Neural cell (in vitro differentiated cells): ENCODE results near the gene PTPRN2. TPM values are rescaled to one million over a fixed set of nuclear protein-coding genes. Genes with fewer than 3 reads are reported as not detected.
"Not testable (repeated sequence)": the region's sequence is repeated elsewhere in the genome, so short reads cannot be mapped to it uniquely, and the experiment has no call there.

Source experiments
- H2AFZ ChIP-seq: fragments of 200-600, 300-800 bp; sonication (generic), shearing (Covaris generic); 2 replicates; pipeline ENCODE4 v1.6.0; 2014; ENCODE audit warnings: low read depth, mild to moderate bottlenecking, antibody characterized with exemption, low read length, moderate library complexity
- H3F3A ChIP-seq: fragments of 200-600 bp; shearing (Covaris generic); 2 replicates; pipeline ENCODE4 v1.6.1; 2016; ENCODE audit warnings: mild to moderate bottlenecking, moderate library complexity, mixed read lengths, antibody characterized with exemption, low read length; ENCODE audit not compliant: insufficient read depth, poor library complexity, severe bottlenecking
- H3K27ac ChIP-seq: fragments of 200-600, 300-800 bp; sonication (generic), shearing (Covaris generic); 2 replicates; pipeline ENCODE4 v1.5.1; 2014; ENCODE audit warnings: mild to moderate bottlenecking, low read length, moderate library complexity
- H3K27me3 ChIP-seq: fragments of 300-800, 200-600 bp; sonication (generic), shearing (Covaris generic); 2 replicates; pipeline ENCODE4 v1.6.0; 2014; ENCODE audit warnings: mild to moderate bottlenecking, low read depth, low read length, moderate library complexity; ENCODE audit not compliant: insufficient read depth
- H3K36me3 ChIP-seq: fragments of 300-800, 200-600 bp; sonication (generic), shearing (Covaris generic); 2 replicates; pipeline ENCODE4 v1.5.1; 2014; ENCODE audit warnings: mild to moderate bottlenecking, antibody characterized with exemption, low read length, moderate library complexity; ENCODE audit not compliant: insufficient read depth
- H3K4me2 ChIP-seq: fragments of 300-800, 200-600 bp; sonication (generic), shearing (Covaris generic); 2 replicates; pipeline ENCODE4 v1.6.0; 2014; ENCODE audit warnings: mild to moderate bottlenecking, low read length
- H3K4me3 ChIP-seq: fragments of 300-800, 200-600 bp; sonication (generic), shearing (Covaris generic); 2 replicates; pipeline ENCODE4 v1.5.1; 2014; ENCODE audit warnings: mild to moderate bottlenecking, low read length, moderate library complexity
- H3K79me2 ChIP-seq: fragments of 200-600 bp; shearing (Covaris generic); replicated peaks from 2 replicates; pipeline ENCODE4 v1.6.0; 2014; ENCODE audit warnings: mild to moderate bottlenecking, low read length, moderate library complexity; ENCODE audit not compliant: insufficient read depth
- H3K9ac ChIP-seq: fragments of 300-800, 200-600 bp; sonication (generic), shearing (Covaris generic); 2 replicates; pipeline ENCODE4 v1.6.1; 2016; ENCODE audit warnings: mild to moderate bottlenecking, low read length, mixed read lengths
- H3K9me2 ChIP-seq: fragments of 200-600 bp; shearing (Covaris generic); 2 replicates; pipeline ENCODE4 v1.6.1; 2016; ENCODE audit warnings: mild to moderate bottlenecking, low read length, mixed read lengths; ENCODE audit not compliant: insufficient read depth
- H3K9me3 ChIP-seq: fragments of 200-600, 300-800 bp; sonication (generic), shearing (Covaris generic); 2 replicates; pipeline ENCODE4 v1.6.1; 2016; ENCODE audit warnings: mild to moderate bottlenecking, mixed run types, low read length, moderate library complexity, mixed read lengths
- H4K20me1 ChIP-seq: fragments of 200-600 bp; shearing (Covaris generic); 2 replicates; pipeline ENCODE4 v1.6.1; 2016; ENCODE audit warnings: mild to moderate bottlenecking, mixed run types; ENCODE audit not compliant: insufficient read depth
- EP300 ChIP-seq: fragments of 450-650 bp; conservative IDR thresholded peaks from 2 replicates; pipeline ENCODE4 v1.6.1; 2014; ENCODE audit warnings: antibody characterized with exemption, mild to moderate bottlenecking, moderate library complexity; ENCODE audit not compliant: poor library complexity, severe bottlenecking
- EZH2 ChIP-seq: fragments of 200-600, 300-800 bp; shearing (Covaris generic), sonication (generic); IDR thresholded peaks from 2 replicates; pipeline ENCODE4 v1.6.1; 2014; ENCODE audit warnings: antibody characterized with exemption, low read length, borderline replicate concordance, mild to moderate bottlenecking; ENCODE audit not compliant: insufficient read depth, poor library complexity, severe bottlenecking
- MXI1 ChIP-seq: fragments of 450-650 bp; conservative IDR thresholded peaks from 2 replicates; pipeline ENCODE4 v1.6.1; 2014; ENCODE audit warnings: antibody characterized with exemption, mild to moderate bottlenecking; ENCODE audit not compliant: poor library complexity, severe bottlenecking
- POLR2AphosphoS5 ChIP-seq: IDR thresholded peaks from 2 replicates; pipeline ENCODE4 v1.6.1; 2012
- RAD21 ChIP-seq: fragments of 450-650 bp; conservative IDR thresholded peaks from 2 replicates; pipeline ENCODE4 v1.6.1; 2014; ENCODE audit warnings: antibody characterized with exemption, mild to moderate bottlenecking, moderate library complexity
- REST ChIP-seq: IDR thresholded peaks from 2 replicates; pipeline ENCODE4 v1.6.1; 2012; ENCODE audit warnings: borderline replicate concordance
- SMC3 ChIP-seq: fragments of 450-650 bp; conservative IDR thresholded peaks from 2 replicates; pipeline ENCODE4 v1.6.1; 2014; ENCODE audit warnings: antibody characterized with exemption, mild to moderate bottlenecking, moderate library complexity; ENCODE audit not compliant: poor library complexity
- TAF1 ChIP-seq: IDR thresholded peaks from 2 replicates; pipeline ENCODE4 v1.6.1; 2012; ENCODE audit warnings: low read depth
- polyA plus RNA-seq: library from polyadenylated mRNA; depleted of rRNA; stranded (reverse); fragments of >200 nt; gene quantifications from 2 replicates; pipeline ENCODE4 v1.2.3, GENCODE V29; 2014
- TF ChIP-seq, protein P1 (sequence below): fragments of 450-650 bp; IDR thresholded peaks from 2 replicates; pipeline ENCODE4 v1.5.1; 2014; ENCODE audit warnings: antibody characterized with exemption, mild to moderate bottlenecking, moderate library complexity; ENCODE audit not compliant: poor library complexity, severe bottlenecking

PTPRN2 gene
- polyA plus RNA-seq, 1 donor from 2014 or later, result 31.0 TPM

DNA sequence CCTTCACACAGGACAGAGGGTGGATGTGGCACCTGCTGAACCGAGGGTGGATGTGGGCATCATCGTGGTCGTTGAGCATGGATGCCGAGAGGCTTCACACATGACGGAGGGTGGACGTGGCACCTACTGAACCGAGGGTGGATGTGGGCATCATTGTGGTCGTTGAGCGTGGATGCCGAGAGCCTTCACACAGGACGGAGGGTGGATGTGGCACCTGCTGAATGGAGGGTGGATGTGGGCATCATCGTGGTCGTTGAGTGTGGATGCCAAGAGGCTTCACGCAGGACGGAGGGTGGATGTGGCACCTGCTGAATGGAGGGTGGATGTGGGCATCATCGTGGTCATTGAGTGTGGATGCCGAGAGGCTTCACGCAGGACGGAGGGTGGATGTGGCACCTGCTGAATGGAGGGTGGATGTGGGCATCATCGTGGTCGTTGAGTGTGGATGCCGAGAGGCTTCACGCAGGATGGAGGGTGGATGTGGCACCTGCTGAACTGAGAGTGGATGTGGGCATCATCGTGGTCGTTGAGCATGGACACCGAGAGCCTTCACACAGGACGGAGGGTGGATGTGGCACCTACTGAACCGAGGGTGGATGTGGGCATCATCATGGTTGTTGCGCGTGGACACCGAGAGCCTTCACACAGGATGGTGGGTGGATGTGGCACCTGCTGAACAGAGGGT lies 994.8 kb downstream of the PTPRN2 start:
- H3K36me3 ChIP-seq, result peaks cover 19% of the 10 kb centered on the region
- H4K20me1 ChIP-seq, H3K4me2 ChIP-seq, H2AFZ ChIP-seq, H3K79me2 ChIP-seq, H3K9me3 ChIP-seq, H3K9me2 ChIP-seq, H3K4me3 ChIP-seq, H3K27me3 ChIP-seq, H3K9ac ChIP-seq, H3F3A ChIP-seq, H3K27ac ChIP-seq: not testable (repeated sequence)

DNA sequence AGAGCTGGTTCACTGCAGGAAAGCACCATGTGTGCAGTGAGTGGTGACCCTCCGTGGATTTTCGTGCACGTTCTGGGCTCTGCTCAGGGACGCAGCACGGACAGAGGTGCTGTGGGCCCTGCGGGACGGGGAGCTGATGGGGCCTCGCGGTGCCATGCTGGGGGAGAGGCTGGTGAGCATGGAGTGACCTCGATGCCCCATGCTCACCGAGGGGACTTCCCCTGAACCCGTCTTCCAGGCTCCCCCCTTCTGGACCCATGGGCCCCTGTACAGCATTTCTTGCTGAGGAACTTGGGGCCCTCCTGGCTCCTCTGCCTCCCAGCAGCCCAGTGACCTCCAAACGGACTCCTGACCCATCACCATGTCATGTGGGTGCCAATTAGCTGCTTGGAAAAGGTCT lies 997.1 kb downstream of the PTPRN2 start:
- peaks cover 8% of the 10 kb centered on the region for H3K79me2 ChIP-seq
- H3K9me3 ChIP-seq, result no peaks in the 10 kb centered on the region
- H3K9ac ChIP-seq, result no peak overlapping the region
- no peaks in the 10 kb centered on the region for H4K20me1 ChIP-seq
- no peak overlapping the region for H3K27ac ChIP-seq
- H3K4me2 ChIP-seq, result no peak overlapping the region
- no peaks in the 10 kb centered on the region for H3F3A ChIP-seq
- H3K9me2 ChIP-seq, result no peaks in the 10 kb centered on the region
- H3K27me3 ChIP-seq, result no peaks in the 10 kb centered on the region
- H2AFZ ChIP-seq, result no peak overlapping the region
- peaks cover 19% of the 10 kb centered on the region for H3K36me3 ChIP-seq
- TF ChIP-seq SMC3 (no peak), EP300 (no peak), TAF1 (no peak), POLR2AphosphoS5 (no peak), EZH2 (no peak), RAD21 (no peak), MXI1 (no peak), REST (no peak)
- TF ChIP-seq, protein P1, sequence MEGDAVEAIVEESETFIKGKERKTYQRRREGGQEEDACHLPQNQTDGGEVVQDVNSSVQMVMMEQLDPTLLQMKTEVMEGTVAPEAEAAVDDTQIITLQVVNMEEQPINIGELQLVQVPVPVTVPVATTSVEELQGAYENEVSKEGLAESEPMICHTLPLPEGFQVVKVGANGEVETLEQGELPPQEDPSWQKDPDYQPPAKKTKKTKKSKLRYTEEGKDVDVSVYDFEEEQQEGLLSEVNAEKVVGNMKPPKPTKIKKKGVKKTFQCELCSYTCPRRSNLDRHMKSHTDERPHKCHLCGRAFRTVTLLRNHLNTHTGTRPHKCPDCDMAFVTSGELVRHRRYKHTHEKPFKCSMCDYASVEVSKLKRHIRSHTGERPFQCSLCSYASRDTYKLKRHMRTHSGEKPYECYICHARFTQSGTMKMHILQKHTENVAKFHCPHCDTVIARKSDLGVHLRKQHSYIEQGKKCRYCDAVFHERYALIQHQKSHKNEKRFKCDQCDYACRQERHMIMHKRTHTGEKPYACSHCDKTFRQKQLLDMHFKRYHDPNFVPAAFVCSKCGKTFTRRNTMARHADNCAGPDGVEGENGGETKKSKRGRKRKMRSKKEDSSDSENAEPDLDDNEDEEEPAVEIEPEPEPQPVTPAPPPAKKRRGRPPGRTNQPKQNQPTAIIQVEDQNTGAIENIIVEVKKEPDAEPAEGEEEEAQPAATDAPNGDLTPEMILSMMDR, result no peak
- no peak overlapping the region for H3K4me3 ChIP-seq

- H3K27me3 ChIP-seq, result no peaks in the 10 kb centered on the region
- no peaks in the 10 kb centered on the region for H3K9me3 ChIP-seq
Measured at GRCh38 chr7:157589680-157590079, 997.9 kb downstream of the PTPRN2 start.

More at GRCh38 chr7:157589680-157590079, 997.9 kb downstream of the PTPRN2 start:
- H3K27ac ChIP-seq, result no peak overlapping the region
- no peaks in the 10 kb centered on the region for H4K20me1 ChIP-seq
- no peak overlapping the region for H3K9ac ChIP-seq
- H3K79me2 ChIP-seq, result peaks cover 8% of the 10 kb centered on the region
- peaks cover 19% of the 10 kb centered on the region for H3K36me3 ChIP-seq
- H3K4me2 ChIP-seq, result no peak overlapping the region
- H3K4me3 ChIP-seq, result no peak overlapping the region
- H2AFZ ChIP-seq, result no peak overlapping the region
- no peaks in the 10 kb centered on the region for H3F3A ChIP-seq
- H3K9me2 ChIP-seq, result no peaks in the 10 kb centered on the region
- TF ChIP-seq POLR2AphosphoS5 (no peak), RAD21 (no peak), EZH2 (no peak), EP300 (no peak), SMC3 (no peak), TAF1 (no peak), MXI1 (no peak)
- TF ChIP-seq, protein P1, result no peak
